Neural progenitor cell (in vitro differentiated cells): ENCODE results near the gene FOXN3.

Source experiments
- CTCF ChIP-seq: fragments of 200-600 bp; sonication (generic); IDR thresholded peaks from 2 replicates; pipeline ENCODE4 v1.5.1; 2017; ENCODE audit warnings: antibody characterized with exemption, mild to moderate bottlenecking
- EZH2 ChIP-seq: fragments of 200-600 bp; sonication (generic); IDR thresholded peaks from 2 replicates; pipeline ENCODE4 v1.6.1; 2017; ENCODE audit warnings: antibody characterized with exemption, mild to moderate bottlenecking, moderate library complexity

GRCh38 chr14:89405712-89406111, 11.3 kb downstream of the FOXN3 start:
- TF ChIP-seq CTCF (no peak), EZH2 (no peak)
